Adipose tissue (tissue), 3 donors: ENCODE measurements around the gene NRDE2. TPM values are rescaled to one million over a fixed set of nuclear protein-coding genes. Genes with fewer than 3 reads are reported as not detected.

Experiments
- H3K27ac ChIP-seq: one replicate; pipeline ENCODE4 v1.5.1; 2013; ENCODE audit warnings: low read depth, low read length
- WGBS, 3 donors: extraction: QIAGEN DNeasy Blood & Tissue Kit; methylation state at CpG; one replicate each; pipeline ENCODE4 v1.1.7; 2013; 5-methylcytosine and 5-hydroxymethylcytosine counted together
- polyA plus RNA-seq, 3 donors: library from polyadenylated mRNA; stranded (reverse); fragments of 200-250 nt; gene quantifications; one replicate each; pipeline ENCODE4 v1.2.3, GENCODE V29; 2013
- donor health status: healthy with polysubstance abuse.
- donor health status: Bipolar disorder and iron deficiency.
- donor health status: healthy.

The NRDE2 gene
- polyA plus RNA-seq, 3 donors = 3.5 to 5.9 (median 5.6) TPM

- H3K27ac ChIP-seq = no peak overlapping the region
- 60 to 83% (median 83%) methylated on average over 10 of the region's 10 CpGs for WGBS, 3 donors
These were observed 29.0 kb downstream of the NRDE2 start for GRCh38 chr14:90302529-90303303.

- WGBS, 3 donors = 43 to 65% (median 58%) methylated on average over 5 of the region's 5 CpGs
- H3K27ac ChIP-seq = no peak overlapping the region
These were observed 30.1 kb downstream of the NRDE2 start for GRCh38 chr14:90301668-90302090.

- WGBS, 3 donors = 63 to 81% (median 73%) methylated on average over 6 of the region's 6 CpGs
- no peak overlapping the region for H3K27ac ChIP-seq
These were observed 30.6 kb downstream of the NRDE2 start for GRCh38 chr14:90301122-90301521.

GRCh38 chr14:90300611-90301047, 31.1 kb downstream of the NRDE2 start:
- 66 to 79% (median 76%) methylated on average over 2 of the region's 2 CpGs for WGBS, 3 donors

GRCh38 chr14:90299408-90299807, 32.3 kb downstream of the NRDE2 start:
- no peak overlapping the region for H3K27ac ChIP-seq

More at GRCh38 chr14:90300611-90301047, 31.1 kb downstream of the NRDE2 start:
- no peak overlapping the region for H3K27ac ChIP-seq

GRCh38 chr14:90297876-90298629, 33.7 kb downstream of the NRDE2 start:
- H3K27ac ChIP-seq = no peak overlapping the region
- WGBS, 3 donors = 87 to 94% (median 92%) methylated on average over 10 to 11 of the region's 11 CpGs

More at GRCh38 chr14:90299408-90299807, 32.3 kb downstream of the NRDE2 start:
- 52 to 69% (median 64%) methylated on average over 7 of the region's 7 CpGs for WGBS, 3 donors

GRCh38 chr14:90296641-90297040, 35.1 kb downstream of the NRDE2 start:
- H3K27ac ChIP-seq = no peak overlapping the region
- WGBS, 3 donors = 86 to 96% (median 87%) methylated on average over 7 of the region's 7 CpGs

GRCh38 chr14:90295870-90296516, 35.7 kb downstream of the NRDE2 start:
- H3K27ac ChIP-seq = no peak overlapping the region
- 58 to 89% (median 66%) methylated on average over 5 of the region's 5 CpGs for WGBS, 3 donors

- WGBS, 3 donors = 48 to 68% (median 49%) methylated on average over 2 of the region's 2 CpGs
- no peak overlapping the region for H3K27ac ChIP-seq
These were observed 36.9 kb downstream of the NRDE2 start for GRCh38 chr14:90294872-90295271.

GRCh38 chr14:90293766-90294730, 37.7 kb downstream of the NRDE2 start:
- no peak overlapping the region for H3K27ac ChIP-seq
- WGBS, 3 donors = 79 to 88% (median 81%) methylated on average over 11 of the region's 11 CpGs

GRCh38 chr14:90291699-90292098, 40.0 kb downstream of the NRDE2 start:
- H3K27ac ChIP-seq = no peak overlapping the region
- 89 to 92% (median 91%) methylated on average over 7 of the region's 7 CpGs for WGBS, 3 donors

- WGBS, 3 donors = 90 to 92% (median 91%) methylated on average over 6 of the region's 6 CpGs
- no peak overlapping the region for H3K27ac ChIP-seq
These were observed 41.3 kb downstream of the NRDE2 start for GRCh38 chr14:90290337-90291011.

GRCh38 chr14:90288651-90289355, 42.9 kb downstream of the NRDE2 start:
- WGBS, 3 donors = 58 to 66% (median 59%) methylated on average over 12 of the region's 12 CpGs
- H3K27ac ChIP-seq = no peak overlapping the region

- no peak overlapping the region for H3K27ac ChIP-seq
- 71 to 84% (median 83%) methylated on average over 14 of the region's 14 CpGs for WGBS, 3 donors
These were observed 44.0 kb downstream of the NRDE2 start for GRCh38 chr14:90287791-90288190.

- no peak overlapping the region for H3K27ac ChIP-seq
These were observed 50.0 kb downstream of the NRDE2 start for GRCh38 chr14:90281756-90282155.

- 84 to 90% (median 84%) methylated on average over 8 of the region's 8 CpGs for WGBS, 3 donors
- no peak overlapping the region for H3K27ac ChIP-seq
These were observed 50.5 kb downstream of the NRDE2 start for GRCh38 chr14:90281261-90281660.

GRCh38 chr14:90280096-90280495, 51.6 kb downstream of the NRDE2 start:
- WGBS, 3 donors = 96 to 98% (median 97%) methylated on average over 7 of the region's 7 CpGs
- H3K27ac ChIP-seq = no peak overlapping the region
